GM12878 (cell line): Measurements from ENCODE around the gene LRRC61. TPM values are rescaled to one million over a fixed set of nuclear protein-coding genes. Genes with fewer than 3 reads are reported as not detected.
A peak's percentile ranks its signal among the peaks of the same experiment; 100 is the strongest.

Experiments used
- ATAC-seq: fragments of 200-7000 bp; cut with Tn5 transposase; 3 replicates; pipeline ENCODE4 v1.9.1; 2020; ENCODE audit warnings: mild to moderate bottlenecking, moderate library complexity
- BruUV-seq: library from RNA; stranded (reverse); fragments of 400-500 nt; replicated peaks from 2 replicates; lab custom pipeline; 2021; lab: Mats Ljungman, UMichigan
- CTCF ChIA-PET: fragments of 300-600 bp; sonication (Branson Sonifier 250); formaldehyde crosslinking; extraction: SDS; loops from one replicate; lab custom pipeline; 2021; ENCODE audit warnings: inconsistent platforms; lab: Yijun Ruan, JAX
- POLR2A ChIA-PET: fragments of 350-600 bp; formaldehyde crosslinking; extraction: SDS; loops from one replicate; lab custom pipeline; 2021; ENCODE audit warnings: inconsistent platforms; lab: Charles Lee
- RAD21 ChIA-PET: fragments of 300-600 bp; sonication (Branson Sonifier 250); formaldehyde crosslinking; loops from one replicate; lab custom pipeline; 2023; ENCODE audit warnings: antibody characterized with exemption; ENCODE audit not compliant: unreplicated experiment; lab: Charles Lee
- SMC1A ChIA-PET: fragments of 300-600 bp; sonication (Branson Sonifier 250); formaldehyde crosslinking; loops from one replicate; lab custom pipeline; 2023; ENCODE audit not compliant: unreplicated experiment, uncharacterized antibody; lab: Charles Lee
- DNase-seq: peaks from one replicate; pipeline ENCODE4 v3.0.0-alpha.2; 2011; ENCODE audit warnings: low read depth, low spot score
- FAIRE-seq: peaks from 3 replicates; lab custom pipeline; 2011; peaks lifted over from hg19 to GRCh38; lab: Jason Lieb, UNC
- H2AFZ ChIP-seq: 2 replicates; pipeline ENCODE4 v1.6.0; 2011; ENCODE audit warnings: low read depth, low read length, control low read depth; ENCODE audit not compliant: control insufficient read depth
- H3K27ac ChIP-seq: 2 replicates; pipeline ENCODE4 v1.5.1; 2011; ENCODE audit warnings: control low read depth; ENCODE audit not compliant: control insufficient read depth, insufficient read depth
- H3K27me3 ChIP-seq, 2 experiments: replicated peaks in 1 of 2; 2 replicates each; pipeline versions ENCODE4 v1.6.0 to v1.6.1; 2011; ENCODE audit warnings: low read length in 1 of 2; ENCODE audit not compliant: control insufficient read depth in 2 of 2, insufficient read depth in 2 of 2
- H3K36me3 ChIP-seq, 2 experiments: 2 replicates each; pipeline ENCODE4 v1.5.1; 2011; ENCODE audit warnings: low read length in 1 of 2; ENCODE audit not compliant: control insufficient read depth in 2 of 2, insufficient read depth in 2 of 2
- H3K4me1 ChIP-seq: 2 replicates; pipeline ENCODE4 v1.6.1; 2011; ENCODE audit warnings: mild to moderate bottlenecking, low read length, moderate library complexity, mixed read lengths; ENCODE audit not compliant: control insufficient read depth, insufficient read depth
- H3K4me2 ChIP-seq: 2 replicates; pipeline ENCODE4 v1.6.0; 2011; ENCODE audit warnings: control low read depth; ENCODE audit not compliant: control insufficient read depth, insufficient read depth
- H3K4me3 ChIP-seq: fragments of 200-600 bp; sonication (generic); 2 replicates; pipeline ENCODE4 v1.5.1; 2016
- H3K79me2 ChIP-seq: 2 replicates; pipeline ENCODE4 v1.6.0; 2011; ENCODE audit warnings: low read length; ENCODE audit not compliant: control insufficient read depth, insufficient read depth
- H3K9ac ChIP-seq: 2 replicates; pipeline ENCODE4 v1.8.0; 2011; ENCODE audit warnings: low read length, control low read depth, mixed read lengths; ENCODE audit not compliant: control insufficient read depth, insufficient read depth
- H3K9me3 ChIP-seq: replicated peaks from 3 replicates; pipeline ENCODE4 v1.5.1; 2011; ENCODE audit warnings: mild to moderate bottlenecking, low read length; ENCODE audit not compliant: control insufficient read depth, insufficient read depth
- H4K20me1 ChIP-seq: 2 replicates; pipeline ENCODE4 v1.6.0; 2011; ENCODE audit not compliant: control insufficient read depth, insufficient read depth
- BCL3 ChIP-seq: IDR thresholded peaks from 2 replicates; pipeline ENCODE4 v1.6.1; 2011; ENCODE audit warnings: borderline replicate concordance, low read depth, mild to moderate bottlenecking, moderate library complexity, low read length; ENCODE audit not compliant: insufficient read depth, poor library complexity, severe bottlenecking
- HDGF ChIP-seq: fragments of 450-650 bp; IDR thresholded peaks from 2 replicates; pipeline ENCODE4 v1.6.1; 2016; ENCODE audit warnings: antibody characterized with exemption
- MLLT1 ChIP-seq: fragments of 450-650 bp; IDR thresholded peaks from 2 replicates; pipeline ENCODE4 v1.6.1; 2016; ENCODE audit warnings: mild to moderate bottlenecking
- SREBF1 ChIP-seq: IDR thresholded peaks from 2 replicates; pipeline ENCODE4 v1.6.1; 2012; ENCODE audit warnings: mild to moderate bottlenecking, low read length
- WGBS: methylation state at CpG from one replicate; pipeline ENCODE4 v1.1.6; 2016; ENCODE audit warnings: low lambda C conversion rate; ENCODE audit not compliant: insufficient replicate concordance, insufficient coverage; ENCODE audit errors: missing lambda C conversion rate; 5-methylcytosine and 5-hydroxymethylcytosine counted together
- in situ Hi-C: fragments of 300-500 bp; cut with MboI; formaldehyde crosslinking; loops from 9 replicates; pipeline ENCODE4 v1.14.3; 2018; ENCODE audit warnings: mixed read lengths
- intact Hi-C: fragments of 100-400 bp; cut with micrococcal nuclease; formaldehyde crosslinking; loops from one replicate; pipeline ENCODE4 v1.14.2; 2022; ENCODE audit not compliant: unreplicated experiment
- polyA plus RNA-seq, 11 experiments: library from polyadenylated mRNA; depleted of rRNA in 4 of 11; unstranded in 6 of 11; stranded (reverse) in 5 of 11; fragments of >200 nt; fragmentation: Nextera tagmentation in 4 of 11; fragmentation: Illumina TruSeq in 1 of 11; extraction: Ambion mirVana in 4 of 11; extraction: Trizol in 1 of 11; gene quantifications; 1 replicate in 1 of 11; 2 replicates in 10 of 11; pipeline versions ENCODE4 v1.2.1 to v1.2.3, GENCODE V29; 2011 to 2016; ENCODE audit warnings: inconsistent platforms in 2 of 11, missing spikeins in 2 of 11, low read depth in 1 of 11
- total RNA-seq, 4 experiments: library from RNA; depleted of rRNA in 3 of 4; stranded (reverse); fragments of >200 nt in 3 of 4; fragmentation: Illumina TruSeq in 1 of 4; extraction: Trizol in 1 of 4; gene quantifications; 2 replicates each; pipeline versions ENCODE4 v1.2.1 to v1.2.3, GENCODE V29; 2013 to 2021
- TF ChIP-seq, protein P1 (sequence below): fragments of 450-650 bp; IDR thresholded peaks from 2 replicates; pipeline ENCODE4 v1.6.1; 2017; ENCODE audit warnings: mild to moderate bottlenecking, moderate library complexity

LRRC61 gene
- total and polyA plus RNA-seq, 10 of the 15 experiments (the other 5 are each of a cell fraction or from before 2014, with no cell fraction given) = 1.4 to 54.2 (median 21.8) TPM

DNA sequence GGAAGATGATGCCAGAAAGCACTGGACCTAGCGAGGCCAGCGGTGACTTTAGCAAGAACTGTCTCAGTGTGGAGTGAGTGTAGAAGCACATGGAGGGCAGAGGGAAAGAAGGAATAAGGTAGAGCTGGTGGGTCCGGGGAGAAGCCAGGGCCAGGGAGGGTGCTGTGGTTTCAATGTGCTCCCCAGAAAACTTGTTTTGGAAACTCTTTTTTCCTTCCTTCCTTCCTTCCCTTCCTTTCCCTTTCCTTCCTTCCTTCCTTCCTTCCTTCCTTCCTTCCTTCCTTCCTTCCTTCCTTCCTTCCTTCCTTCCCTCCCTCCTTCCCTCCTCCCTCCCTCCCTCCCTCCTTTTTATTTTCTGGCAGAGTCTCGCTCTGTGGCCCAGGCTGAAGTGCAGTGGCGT lies 23.8 kb downstream of the LRRC61 start (continued):
- TF ChIP-seq MLLT1 = no peak
- TF ChIP-seq, protein P1, sequence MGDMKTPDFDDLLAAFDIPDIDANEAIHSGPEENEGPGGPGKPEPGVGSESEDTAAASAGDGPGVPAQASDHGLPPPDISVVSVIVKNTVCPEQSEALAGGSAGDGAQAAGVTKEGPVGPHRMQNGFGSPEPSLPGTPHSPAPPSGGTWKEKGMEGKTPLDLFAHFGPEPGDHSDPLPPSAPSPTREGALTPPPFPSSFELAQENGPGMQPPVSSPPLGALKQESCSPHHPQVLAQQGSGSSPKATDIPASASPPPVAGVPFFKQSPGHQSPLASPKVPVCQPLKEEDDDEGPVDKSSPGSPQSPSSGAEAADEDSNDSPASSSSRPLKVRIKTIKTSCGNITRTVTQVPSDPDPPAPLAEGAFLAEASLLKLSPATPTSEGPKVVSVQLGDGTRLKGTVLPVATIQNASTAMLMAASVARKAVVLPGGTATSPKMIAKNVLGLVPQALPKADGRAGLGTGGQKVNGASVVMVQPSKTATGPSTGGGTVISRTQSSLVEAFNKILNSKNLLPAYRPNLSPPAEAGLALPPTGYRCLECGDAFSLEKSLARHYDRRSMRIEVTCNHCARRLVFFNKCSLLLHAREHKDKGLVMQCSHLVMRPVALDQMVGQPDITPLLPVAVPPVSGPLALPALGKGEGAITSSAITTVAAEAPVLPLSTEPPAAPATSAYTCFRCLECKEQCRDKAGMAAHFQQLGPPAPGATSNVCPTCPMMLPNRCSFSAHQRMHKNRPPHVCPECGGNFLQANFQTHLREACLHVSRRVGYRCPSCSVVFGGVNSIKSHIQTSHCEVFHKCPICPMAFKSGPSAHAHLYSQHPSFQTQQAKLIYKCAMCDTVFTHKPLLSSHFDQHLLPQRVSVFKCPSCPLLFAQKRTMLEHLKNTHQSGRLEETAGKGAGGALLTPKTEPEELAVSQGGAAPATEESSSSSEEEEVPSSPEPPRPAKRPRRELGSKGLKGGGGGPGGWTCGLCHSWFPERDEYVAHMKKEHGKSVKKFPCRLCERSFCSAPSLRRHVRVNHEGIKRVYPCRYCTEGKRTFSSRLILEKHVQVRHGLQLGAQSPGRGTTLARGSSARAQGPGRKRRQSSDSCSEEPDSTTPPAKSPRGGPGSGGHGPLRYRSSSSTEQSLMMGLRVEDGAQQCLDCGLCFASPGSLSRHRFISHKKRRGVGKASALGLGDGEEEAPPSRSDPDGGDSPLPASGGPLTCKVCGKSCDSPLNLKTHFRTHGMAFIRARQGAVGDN = no peak

GRCh38 chr7:150351587-150352194 lies 28.5 kb downstream of the LRRC61 start:
- Histone ChIP-seq H3K27me3 (no peaks in the 10 kb centered on the region), H3K4me1 (peaks cover 11% of the 10 kb centered on the region), H3K9ac (no peak overlapping the region), H2AFZ (no peak overlapping the region), H3K4me3 (no peak overlapping the region), H3K79me2 (no peaks in the 10 kb centered on the region), H3K36me3 (no peaks in the 10 kb centered on the region), H3K27ac (no peak overlapping the region), H3K4me2 (no peak overlapping the region), H3K9me3 (no peaks in the 10 kb centered on the region; the same call in 2 of the 3 replicates), H4K20me1 (no peaks in the 10 kb centered on the region)
- SMC1A ChIA-PET = no interaction called here
- POLR2A ChIA-PET = no interaction called here
- in situ Hi-C loops = no loop called here
- no TSS peak for BruUV-seq
- WGBS = 54% methylated on average over 8 of the region's 8 CpGs
- DNase-seq (no peak), FAIRE-seq (no peak), ATAC-seq (peak; percentile 48; the same call in 1 of the 3 replicates)
- TF ChIP-seq BCL3 (peak; percentile 55), SREBF1 (no peak), HDGF (no peak)
- intact Hi-C loops = no loop called here
- RAD21 ChIA-PET = no interaction called here
- CTCF ChIA-PET = no interaction called here
